PFSK-1 (cell line): ENCODE data around the gene PIP5KL1.

Experiments
- POLR2AphosphoS5 ChIP-seq: IDR thresholded peaks from 2 replicates; pipeline ENCODE4 v1.6.1; 2012; ENCODE audit warnings: low read depth, mild to moderate bottlenecking, control low read depth, low read length, moderate library complexity
- REST ChIP-seq, 2 experiments: IDR thresholded peaks; 2 replicates each; pipeline versions ENCODE4 v1.6.1 to v1.8.0; 2011 to 2012; ENCODE audit warnings: low read depth in 2 of 2, low read length in 2 of 2, control low read depth in 1 of 2, inconsistent platforms in 1 of 2, mild to moderate bottlenecking in 1 of 2, moderate library complexity in 1 of 2; ENCODE audit not compliant: insufficient read depth in 1 of 2
- SIN3A ChIP-seq: IDR thresholded peaks from 2 replicates; pipeline ENCODE4 v1.6.1; 2012; ENCODE audit warnings: mild to moderate bottlenecking, low read length, moderate library complexity, borderline replicate concordance; ENCODE audit not compliant: insufficient read depth
- TAF1 ChIP-seq: IDR thresholded peaks from 2 replicates; pipeline ENCODE4 v1.6.1; 2012; ENCODE audit warnings: low read length, control low read depth, borderline replicate concordance; ENCODE audit not compliant: insufficient read depth

DNA sequence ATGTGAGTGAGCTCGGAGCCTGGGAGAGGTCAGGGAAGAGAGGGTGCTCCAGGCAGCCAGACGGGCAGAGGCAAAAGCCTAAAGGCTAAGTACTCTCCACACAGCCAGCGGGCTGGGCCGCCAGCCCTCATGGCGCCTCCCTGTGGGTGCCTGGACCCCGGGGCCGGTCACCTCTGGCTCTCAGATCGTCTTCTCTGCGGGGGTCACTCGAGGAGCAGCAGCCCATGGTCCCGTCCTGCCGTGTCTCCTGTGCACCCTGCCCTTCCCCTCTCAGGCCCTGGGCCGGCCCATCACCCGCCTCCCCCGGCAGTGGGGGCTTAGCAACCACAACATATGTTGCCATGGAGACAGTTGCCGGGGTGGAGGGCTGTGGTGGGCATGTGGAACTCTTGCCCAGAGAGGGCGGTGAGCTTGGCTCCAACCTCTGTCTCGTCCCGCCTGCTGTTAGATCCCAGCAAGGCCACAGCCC lies 57.3 kb downstream of the PIP5KL1 start:
- TF ChIP-seq TAF1 = no peak
- no peak for TF ChIP-seq REST (IDR thresholded peaks at IDR 0.05; ENCODE audit: insufficient read depth in 1 of 2, low read depth in 2 of 2, low read length in 2 of 2)
- TF ChIP-seq POLR2AphosphoS5 = no peak
- TF ChIP-seq SIN3A = no peak
